Ureter (tissue), 1 donor: Measurements from ENCODE around the gene APOA4. TPM values are rescaled to one million over a fixed set of nuclear protein-coding genes. Genes with fewer than 3 reads are reported as not detected.

Experiments used
- DNase-seq: peaks from one replicate; pipeline ENCODE4 v3.0.0-alpha.2; 2020; ENCODE audit warnings: low spot score
- total RNA-seq: library from RNA; stranded (reverse); gene quantifications from one replicate; pipeline ENCODE4 v1.2.4, GENCODE V29; 2023
- donor health status: DM: yes; HTN: yes; CAD: no.

The APOA4 gene
- total RNA-seq, 1 donor from 2014 or later: not detected

GRCh38 chr11:116830184-116830912 is 7.2 kb upstream of the APOA4 start:
- no peak for DNase-seq

- DNase-seq: no peak
Observed at GRCh38 chr11:116829525-116830183, 6.5 kb upstream of the APOA4 start, which contains the start of gene APOC3. Gene APOC3, plus strand, starts transcription at chr11:116829907. Its CDS starts 676 bp downstream, at chr11:116830583.

GRCh38 chr11:116828632-116829524 is 5.8 kb upstream of the APOA4 start:
- DNase-seq: no peak

- no peak for DNase-seq
Observed at GRCh38 chr11:116827461-116827860, 4.4 kb upstream of the APOA4 start.

- DNase-seq: no peak
Observed at GRCh38 chr11:116826751-116827431, 3.8 kb upstream of the APOA4 start.

- no peak for DNase-seq
Observed at GRCh38 chr11:116825854-116826750, 3.0 kb upstream of the APOA4 start.

GRCh38 chr11:116825434-116825833 is 2.3 kb upstream of the APOA4 start:
- DNase-seq: no peak

- no peak for DNase-seq
Observed at GRCh38 chr11:116822575-116822974, 529 bp downstream of the APOA4 start.

- no peak for DNase-seq
Observed at GRCh38 chr11:116821050-116821918, 1.8 kb downstream of the APOA4 start.

GRCh38 chr11:116819049-116819448 is 4.1 kb downstream of the APOA4 start:
- DNase-seq: no peak

- DNase-seq: no peak
Observed at GRCh38 chr11:116814502-116814901, 8.6 kb downstream of the APOA4 start.

GRCh38 chr11:116813781-116814471 is 9.2 kb downstream of the APOA4 start:
- DNase-seq: no peak

GRCh38 chr11:116813170-116813569 is 9.9 kb downstream of the APOA4 start:
- no peak for DNase-seq

- no peak for DNase-seq
Observed at GRCh38 chr11:116812109-116812508, 11.0 kb downstream of the APOA4 start.

- no peak for DNase-seq
Observed at GRCh38 chr11:116811194-116811593, 11.9 kb downstream of the APOA4 start.

- DNase-seq: no peak
Observed at GRCh38 chr11:116808262-116809175, 14.6 kb downstream of the APOA4 start.

GRCh38 chr11:116807601-116808261 is 15.4 kb downstream of the APOA4 start:
- no peak for DNase-seq
